Osteoblast (primary cell): ENCODE measurements around the gene BPIFB3. TPM values are rescaled to one million over a fixed set of nuclear protein-coding genes. Genes with fewer than 3 reads are reported as not detected.

ENCODE experiments used
- DNase-seq: peaks from one replicate; pipeline ENCODE4 v3.0.0; 2011; ENCODE audit warnings: low spot score, mixed read lengths; ENCODE audit not compliant: insufficient read length; ENCODE audit errors: missing footprints
- H2AFZ ChIP-seq: 2 replicates; pipeline ENCODE4 v1.6.0; 2011; ENCODE audit warnings: mild to moderate bottlenecking, low read length
- H3K27ac ChIP-seq: 2 replicates; pipeline ENCODE4 v1.5.1; 2011; ENCODE audit warnings: mild to moderate bottlenecking, low read depth, low read length, moderate library complexity
- H3K27me3 ChIP-seq: 2 replicates; pipeline ENCODE4 v1.6.0; 2012; ENCODE audit warnings: mild to moderate bottlenecking, control low read depth, inconsistent platforms, low read length, moderate library complexity; ENCODE audit not compliant: insufficient read depth
- H3K36me3 ChIP-seq: 2 replicates; pipeline ENCODE4 v1.5.1; 2011; ENCODE audit warnings: mild to moderate bottlenecking, low read length, control low read depth, moderate library complexity; ENCODE audit not compliant: insufficient read depth
- H3K4me1 ChIP-seq: 2 replicates; pipeline ENCODE4 v1.5.1; 2011; ENCODE audit warnings: mild to moderate bottlenecking, low read length, control low read depth, moderate library complexity; ENCODE audit not compliant: insufficient read depth
- H3K4me2 ChIP-seq: 2 replicates; pipeline ENCODE4 v1.6.0; 2011; ENCODE audit warnings: mild to moderate bottlenecking, low read length; ENCODE audit not compliant: insufficient read depth
- H3K4me3 ChIP-seq: fragments of 200-600 bp; sonication (generic); 3 replicates; pipeline ENCODE4 v1.5.1; 2012; ENCODE audit warnings: mild to moderate bottlenecking, low read length, inconsistent platforms; ENCODE audit not compliant: insufficient read depth
- H3K79me2 ChIP-seq: 2 replicates; pipeline ENCODE4 v1.6.0; 2012; ENCODE audit warnings: mild to moderate bottlenecking, low read length, control low read depth, inconsistent platforms; ENCODE audit not compliant: insufficient read depth
- H3K9me3 ChIP-seq: 2 replicates; pipeline ENCODE4 v1.5.1; 2011; ENCODE audit warnings: low read depth, low read length, control low read depth
- H4K20me1 ChIP-seq: 2 replicates; pipeline ENCODE4 v1.6.0; 2012; ENCODE audit warnings: mild to moderate bottlenecking, low read length, control low read depth; ENCODE audit not compliant: insufficient read depth
- CTCF ChIP-seq: IDR thresholded peaks from 2 replicates; pipeline ENCODE4 v1.5.1; 2011; ENCODE audit warnings: mild to moderate bottlenecking, low read depth, low read length, moderate library complexity; ENCODE audit errors: extremely low read depth
- total RNA-seq: library from RNA; depleted of rRNA; stranded (reverse); fragments of >200 nt; gene quantifications from 2 replicates; pipeline ENCODE4 v1.2.3, GENCODE V29; 2012

Gene BPIFB3
- total RNA-seq, 1 donor, result not detected

- Histone ChIP-seq H3K79me2 (no peaks in the 10 kb centered on the region), H3K27ac (no peak overlapping the region), H3K9me3 (no peaks in the 10 kb centered on the region), H3K4me1 (no peaks in the 10 kb centered on the region), H2AFZ (no peak overlapping the region), H3K4me3 (no peak overlapping the region), H3K4me2 (no peak overlapping the region), H4K20me1 (no peaks in the 10 kb centered on the region), H3K36me3 (no peaks in the 10 kb centered on the region), H3K27me3 (no peaks in the 10 kb centered on the region)
- no peak for DNase-seq
- no peak for TF ChIP-seq CTCF
Observed at GRCh38 chr20:33092361-33092760, 38.7 kb downstream of the BPIFB3 start.

- Histone ChIP-seq H3K27me3 (no peaks in the 10 kb centered on the region), H3K4me3 (no peak overlapping the region), H3K9me3 (no peaks in the 10 kb centered on the region), H3K4me2 (no peak overlapping the region), H2AFZ (no peak overlapping the region), H3K4me1 (no peaks in the 10 kb centered on the region), H3K27ac (no peak overlapping the region), H3K79me2 (no peaks in the 10 kb centered on the region), H4K20me1 (no peaks in the 10 kb centered on the region), H3K36me3 (no peaks in the 10 kb centered on the region)
- TF ChIP-seq CTCF, result no peak
- no peak for DNase-seq
Observed at GRCh38 chr20:33093074-33093473, 39.4 kb downstream of the BPIFB3 start.

- Histone ChIP-seq H3K4me3 (no peak overlapping the region), H3K36me3 (no peaks in the 10 kb centered on the region), H3K9me3 (no peaks in the 10 kb centered on the region), H4K20me1 (no peaks in the 10 kb centered on the region), H3K79me2 (no peaks in the 10 kb centered on the region), H3K4me2 (no peak overlapping the region), H3K27me3 (no peaks in the 10 kb centered on the region), H2AFZ (no peak overlapping the region), H3K27ac (no peak overlapping the region), H3K4me1 (no peaks in the 10 kb centered on the region)
- DNase-seq, result no peak
- no peak for TF ChIP-seq CTCF
Observed at GRCh38 chr20:33093582-33093981, 39.9 kb downstream of the BPIFB3 start.

- Histone ChIP-seq H3K9me3 (no peaks in the 10 kb centered on the region), H3K4me3 (no peak overlapping the region), H2AFZ (no peak overlapping the region), H3K79me2 (no peaks in the 10 kb centered on the region), H4K20me1 (no peaks in the 10 kb centered on the region), H3K4me2 (no peak overlapping the region), H3K27me3 (peaks cover 2% of the 10 kb centered on the region), H3K36me3 (no peaks in the 10 kb centered on the region), H3K4me1 (no peaks in the 10 kb centered on the region), H3K27ac (no peak overlapping the region)
- no peak for TF ChIP-seq CTCF
- DNase-seq, result no peak
Observed at GRCh38 chr20:33095249-33095648, 41.5 kb downstream of the BPIFB3 start.
